GM19328 (cell line): ENCODE measurements around the gene FXYD6.

Experiments
- ATAC-seq: cut with Tn5 transposase; IDR thresholded peaks from one replicate; pipeline ENCODE4 v1.9.1; 2021; ENCODE audit warnings: mild to moderate bottlenecking, moderate library complexity; ENCODE audit not compliant: unreplicated experiment

The FXYD6 gene

GRCh38 chr11:117851852-117852251 is 24.6 kb downstream of the FXYD6 start:
- ATAC-seq: no peak

DNA sequence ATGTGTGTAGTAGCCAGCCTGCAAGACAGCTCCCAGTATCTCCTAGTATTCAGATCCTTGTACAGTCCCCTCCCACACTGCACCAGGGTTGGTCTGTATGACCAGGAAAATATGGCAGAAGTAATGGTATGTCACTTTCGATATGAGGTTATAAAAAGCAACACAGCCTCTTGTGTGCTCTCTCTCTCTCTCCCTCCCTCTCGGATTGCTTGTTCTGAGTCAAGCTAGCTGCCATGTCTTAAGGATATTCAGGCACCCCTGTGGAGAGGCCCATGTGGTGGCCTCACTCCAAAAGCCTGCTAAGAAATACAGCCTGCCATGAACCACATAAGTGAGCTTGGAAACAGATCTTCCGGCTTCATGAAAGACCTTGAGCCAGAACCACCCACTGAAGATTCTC is 25.4 kb downstream of the FXYD6 start:
- no peak for ATAC-seq

- no peak for ATAC-seq
These were observed 26.6 kb downstream of the FXYD6 start for GRCh38 chr11:117849781-117850414.

DNA sequence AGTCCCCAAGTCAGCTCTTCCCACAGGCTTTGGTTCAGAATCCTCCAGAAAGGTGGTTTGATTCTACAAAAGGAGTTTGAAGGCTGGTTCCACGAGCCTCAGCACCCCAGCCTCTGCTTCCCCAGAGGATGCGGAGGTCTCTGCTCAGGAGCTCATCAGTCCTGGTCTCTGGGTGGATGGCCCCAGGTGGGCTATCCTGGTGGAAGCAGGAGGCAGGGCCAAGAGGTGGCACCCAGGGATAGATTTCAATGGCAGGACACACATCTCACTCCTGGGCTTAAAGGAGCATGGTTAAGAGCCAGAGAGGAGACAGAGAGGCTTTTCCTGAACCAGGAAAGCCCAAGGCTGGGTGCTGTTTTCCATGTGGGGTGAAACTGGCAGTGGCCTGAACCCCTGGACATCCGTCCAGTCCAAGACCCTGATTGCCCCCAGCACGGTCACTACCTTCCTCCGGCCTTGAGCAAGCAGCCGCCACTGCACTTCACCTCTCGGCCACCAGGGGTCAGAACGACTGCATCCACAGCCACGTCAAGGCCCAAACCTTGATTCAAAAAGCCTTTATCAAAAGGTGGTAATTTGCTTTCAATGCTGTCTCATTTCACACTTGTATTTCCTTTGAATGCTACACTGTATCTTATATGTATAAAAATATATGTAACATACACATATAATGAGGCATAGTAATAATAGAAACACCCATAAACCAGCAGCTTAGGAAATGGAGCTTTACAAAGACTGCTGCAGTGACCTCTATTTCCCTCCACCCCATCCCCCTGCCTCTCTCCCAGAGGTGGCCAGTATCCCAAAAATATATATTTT is 32.6 kb downstream of the FXYD6 start:
- no peak for ATAC-seq

- no peak for ATAC-seq
These were observed 34.1 kb downstream of the FXYD6 start for GRCh38 chr11:117842131-117842941.

GRCh38 chr11:117841551-117842031 is 34.9 kb downstream of the FXYD6 start:
- ATAC-seq: no peak

DNA sequence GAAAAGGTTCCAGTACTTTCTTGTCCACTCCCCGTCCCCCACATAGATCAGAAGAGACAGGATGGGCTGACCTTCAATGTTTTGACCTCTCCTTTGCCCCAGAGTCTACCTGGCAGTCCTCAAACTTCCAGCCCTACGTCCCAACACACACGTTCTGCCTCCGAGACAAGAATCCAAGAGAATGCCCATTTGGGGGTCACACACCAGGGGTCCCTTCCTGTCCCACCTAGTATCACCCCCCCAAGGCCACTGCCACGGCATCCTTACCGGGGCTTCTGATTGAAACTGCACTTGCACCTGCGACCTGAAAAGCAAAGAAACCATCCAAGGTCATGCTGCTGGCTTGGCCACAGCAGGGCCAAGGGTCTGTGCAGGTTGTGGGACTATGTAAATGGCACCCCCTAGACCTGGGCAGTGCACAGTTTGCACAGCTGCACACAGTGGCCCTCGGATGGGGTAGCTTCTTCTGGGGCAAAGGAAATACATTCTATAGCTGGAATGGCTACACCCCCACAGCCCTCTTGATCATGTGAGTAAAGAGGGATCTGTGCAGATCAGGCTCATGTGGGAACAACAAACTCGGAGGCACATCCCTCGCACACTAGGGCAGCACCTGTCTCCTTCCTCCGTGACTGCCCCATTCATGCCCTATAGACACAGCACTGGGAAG is 35.4 kb downstream of the FXYD6 start:
- no peak for ATAC-seq

DNA sequence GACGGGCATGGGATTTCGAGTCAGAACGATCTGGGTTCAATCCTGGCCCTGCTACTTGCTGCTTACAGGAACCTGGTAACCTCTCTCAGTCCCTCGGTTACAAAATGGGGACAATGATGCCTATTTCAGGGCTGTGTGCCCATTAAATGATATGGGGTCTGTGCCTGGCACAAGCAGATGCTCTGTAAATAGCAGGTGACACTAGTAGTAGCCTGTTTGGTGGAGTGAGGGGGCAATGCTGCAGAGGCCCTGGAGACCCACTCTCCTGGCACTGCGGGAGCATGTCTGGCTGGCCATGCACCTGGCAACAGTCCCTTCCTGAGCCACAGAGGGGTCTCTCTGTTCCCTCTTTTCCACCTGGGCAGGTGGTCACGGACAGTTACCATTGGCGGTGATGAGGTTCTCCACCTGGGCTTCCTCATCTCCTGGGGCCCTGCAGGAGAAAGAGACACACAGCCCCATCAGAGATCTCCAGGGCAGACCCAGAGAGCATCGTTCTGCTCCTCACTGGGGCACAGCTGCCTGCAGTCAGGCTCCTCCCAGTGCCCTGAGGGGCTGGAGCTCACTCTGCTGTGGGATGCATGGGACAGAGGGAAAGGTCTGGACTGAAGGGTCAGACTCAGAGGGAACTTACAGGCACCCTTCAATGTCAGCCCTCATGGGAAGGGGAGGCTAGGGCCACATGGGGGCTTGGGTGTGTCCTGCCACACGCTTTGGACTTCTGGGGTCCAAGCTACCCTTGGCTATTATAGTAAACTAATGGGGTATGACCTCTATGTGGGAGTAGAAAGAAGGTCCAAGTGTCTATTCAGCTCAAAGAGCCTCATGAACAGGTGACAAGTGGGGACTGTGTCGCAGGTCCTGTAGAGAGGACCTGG is 36.3 kb downstream of the FXYD6 start:
- no peak for ATAC-seq

- ATAC-seq: no peak
These were observed 37.0 kb downstream of the FXYD6 start for GRCh38 chr11:117839380-117839881.

- ATAC-seq: no peak
These were observed 37.6 kb downstream of the FXYD6 start for GRCh38 chr11:117838901-117839300.

DNA sequence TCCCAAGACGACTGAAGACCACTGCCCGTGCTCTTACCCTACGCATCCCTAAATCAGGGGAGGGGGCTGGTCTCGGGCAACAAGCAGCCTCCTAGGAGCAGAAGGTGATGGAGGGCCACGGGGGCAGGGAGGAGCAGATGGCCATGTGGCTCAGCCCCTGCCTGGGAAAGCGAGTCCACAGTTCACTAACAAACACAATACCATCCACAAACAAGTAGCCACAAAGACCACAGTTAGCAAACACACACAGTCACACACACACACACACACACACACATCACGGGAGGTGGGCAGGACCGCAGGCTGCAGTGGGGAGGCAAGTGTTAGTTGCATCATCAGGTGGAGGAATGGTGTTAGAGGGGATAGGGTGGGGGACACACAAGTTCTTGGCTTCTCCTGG is 38.7 kb downstream of the FXYD6 start:
- ATAC-seq: no peak

GRCh38 chr11:117837070-117837776 is 39.2 kb downstream of the FXYD6 start:
- no peak for ATAC-seq

GRCh38 chr11:117836077-117836960 is 40.1 kb downstream of the FXYD6 start:
- no peak for ATAC-seq

DNA sequence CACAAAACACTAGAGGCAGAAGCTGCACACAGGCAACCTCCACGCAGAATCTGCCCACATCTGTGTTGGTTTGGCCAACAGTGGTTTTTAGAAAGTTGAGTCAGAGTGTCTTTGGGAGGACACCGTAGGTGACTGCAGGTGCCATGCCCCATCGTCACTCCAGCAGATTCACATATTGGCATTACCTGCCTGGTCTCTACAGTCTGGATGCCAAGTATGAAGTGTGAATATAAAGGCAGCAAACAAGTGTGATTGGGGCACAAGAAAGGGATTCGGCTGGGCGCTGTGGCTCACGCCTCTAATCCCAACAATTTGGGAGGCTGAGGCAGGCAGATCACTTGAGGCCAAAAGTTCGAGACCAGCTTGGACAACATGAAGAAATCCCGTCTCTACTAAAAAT is 40.9 kb downstream of the FXYD6 start:
- no peak for ATAC-seq

DNA sequence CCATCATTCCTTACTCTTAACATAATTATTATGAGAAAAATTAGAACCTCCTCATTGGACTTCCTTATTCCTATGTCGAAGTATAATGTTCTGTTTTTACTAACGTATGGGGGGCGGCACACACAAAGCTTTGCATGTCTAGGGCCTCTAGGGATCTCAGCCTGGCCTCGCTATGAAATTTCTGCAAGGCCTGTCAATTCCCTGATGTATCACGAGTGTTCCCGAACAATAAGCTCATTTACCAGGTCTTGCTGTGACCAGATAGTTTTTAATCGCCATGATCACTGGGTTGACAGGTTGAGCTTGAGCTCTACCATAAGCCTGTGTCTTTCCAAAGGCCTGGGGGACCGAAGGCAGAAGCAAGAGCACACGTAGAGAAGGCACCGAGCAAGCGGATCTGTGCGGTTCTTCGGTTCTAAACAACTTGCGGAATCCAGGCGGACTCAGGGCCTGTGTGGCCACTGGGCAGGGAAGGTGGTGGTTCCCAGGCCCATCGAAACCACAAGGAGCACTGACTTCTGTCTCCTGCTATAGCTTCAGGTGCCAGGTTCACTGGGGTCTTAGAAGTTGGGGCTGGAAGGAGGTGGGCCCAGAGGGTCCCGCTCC is 41.5 kb downstream of the FXYD6 start:
- ATAC-seq: no peak

DNA sequence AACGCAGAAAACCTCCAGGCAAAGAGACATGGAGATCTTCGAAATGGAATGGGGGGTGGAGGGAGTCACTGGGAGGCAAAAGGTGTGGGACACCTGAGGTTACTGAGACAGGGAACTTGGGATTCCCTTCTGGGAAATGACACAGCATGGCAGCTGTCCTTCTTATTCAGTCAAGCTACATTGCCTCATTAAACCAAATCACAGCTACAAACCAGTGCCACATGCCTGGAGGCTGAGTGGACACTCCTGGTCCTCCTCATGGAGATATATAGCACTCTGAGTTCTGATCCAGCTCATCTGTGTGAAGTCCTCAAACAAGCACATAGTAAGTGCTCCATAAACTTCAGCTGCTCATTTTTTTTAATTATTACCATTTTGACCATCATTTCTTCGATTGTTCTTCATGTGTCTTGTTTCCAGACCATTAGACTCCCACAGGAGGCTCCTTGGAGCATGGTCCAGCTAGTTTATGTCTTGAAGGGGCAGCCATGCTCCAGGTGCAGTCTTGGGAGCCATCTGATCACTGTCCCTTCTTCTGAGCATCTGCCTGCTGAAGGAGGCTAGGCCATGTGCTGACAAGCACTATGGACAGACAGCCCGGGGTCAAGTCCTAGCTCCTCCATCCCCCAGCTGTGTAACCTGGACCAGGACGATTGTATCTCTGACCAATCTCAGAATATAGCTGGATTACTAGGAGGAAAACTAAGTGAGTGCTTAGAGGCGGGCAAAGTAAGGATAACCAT is 42.2 kb downstream of the FXYD6 start:
- ATAC-seq: no peak

DNA sequence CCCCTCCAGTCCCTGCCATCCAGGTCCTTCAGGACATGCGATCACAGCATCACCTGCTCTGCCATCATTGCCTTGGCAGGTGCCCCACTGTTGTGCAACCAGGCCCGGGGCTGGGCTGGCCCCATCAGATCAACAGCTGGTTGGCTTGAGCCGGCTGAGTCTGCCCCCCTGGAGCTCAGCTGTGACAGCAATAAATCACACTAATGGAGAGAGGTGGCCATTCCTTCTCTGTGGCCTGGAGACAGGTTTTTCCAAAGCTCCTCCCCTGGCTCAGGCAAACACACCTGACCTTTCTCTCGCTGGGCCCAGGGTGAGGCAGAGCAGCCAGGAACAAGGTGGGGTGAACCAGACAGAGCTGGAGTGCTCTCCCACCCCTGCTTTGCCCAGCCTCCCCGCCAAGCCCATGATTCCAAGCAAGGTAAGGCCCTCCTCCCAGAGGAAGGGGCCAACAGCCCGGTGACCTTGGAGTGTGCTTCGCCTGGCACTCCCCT is 43.0 kb downstream of the FXYD6 start:
- no peak for ATAC-seq
